GM12864 (cell line): ENCODE measurements around the gene AKT3.
"Not testable (repeated sequence)": the region's sequence is repeated elsewhere in the genome, so short reads cannot be mapped to it uniquely, and the experiment has no call there.

Experiments
- DNase-seq: peaks from one replicate; pipeline ENCODE4 v3.0.0-alpha.2; 2011; ENCODE audit warnings: low read depth
- H3K4me3 ChIP-seq: 2 replicates; pipeline ENCODE4 v1.5.1; 2011; ENCODE audit warnings: mild to moderate bottlenecking, low read depth, low read length, control low read depth
- TF ChIP-seq, protein P1 (sequence below): IDR thresholded peaks from 2 replicates; pipeline ENCODE4 v1.5.1; 2011; ENCODE audit warnings: low read depth, mild to moderate bottlenecking, moderate library complexity, low read length, control low read depth, inconsistent platforms; ENCODE audit errors: missing control alignments

The AKT3 gene

GRCh38 chr1:243594455-243594854 lies 255.6 kb downstream of the AKT3 start:
- no peak for DNase-seq
- no peak overlapping the region for H3K4me3 ChIP-seq
- TF ChIP-seq, protein P1, sequence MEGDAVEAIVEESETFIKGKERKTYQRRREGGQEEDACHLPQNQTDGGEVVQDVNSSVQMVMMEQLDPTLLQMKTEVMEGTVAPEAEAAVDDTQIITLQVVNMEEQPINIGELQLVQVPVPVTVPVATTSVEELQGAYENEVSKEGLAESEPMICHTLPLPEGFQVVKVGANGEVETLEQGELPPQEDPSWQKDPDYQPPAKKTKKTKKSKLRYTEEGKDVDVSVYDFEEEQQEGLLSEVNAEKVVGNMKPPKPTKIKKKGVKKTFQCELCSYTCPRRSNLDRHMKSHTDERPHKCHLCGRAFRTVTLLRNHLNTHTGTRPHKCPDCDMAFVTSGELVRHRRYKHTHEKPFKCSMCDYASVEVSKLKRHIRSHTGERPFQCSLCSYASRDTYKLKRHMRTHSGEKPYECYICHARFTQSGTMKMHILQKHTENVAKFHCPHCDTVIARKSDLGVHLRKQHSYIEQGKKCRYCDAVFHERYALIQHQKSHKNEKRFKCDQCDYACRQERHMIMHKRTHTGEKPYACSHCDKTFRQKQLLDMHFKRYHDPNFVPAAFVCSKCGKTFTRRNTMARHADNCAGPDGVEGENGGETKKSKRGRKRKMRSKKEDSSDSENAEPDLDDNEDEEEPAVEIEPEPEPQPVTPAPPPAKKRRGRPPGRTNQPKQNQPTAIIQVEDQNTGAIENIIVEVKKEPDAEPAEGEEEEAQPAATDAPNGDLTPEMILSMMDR: no peak

GRCh38 chr1:243589286-243589685 lies 260.8 kb downstream of the AKT3 start:
- DNase-seq: peak; percentile 46
- H3K4me3 ChIP-seq: not testable (repeated sequence)

DNA sequence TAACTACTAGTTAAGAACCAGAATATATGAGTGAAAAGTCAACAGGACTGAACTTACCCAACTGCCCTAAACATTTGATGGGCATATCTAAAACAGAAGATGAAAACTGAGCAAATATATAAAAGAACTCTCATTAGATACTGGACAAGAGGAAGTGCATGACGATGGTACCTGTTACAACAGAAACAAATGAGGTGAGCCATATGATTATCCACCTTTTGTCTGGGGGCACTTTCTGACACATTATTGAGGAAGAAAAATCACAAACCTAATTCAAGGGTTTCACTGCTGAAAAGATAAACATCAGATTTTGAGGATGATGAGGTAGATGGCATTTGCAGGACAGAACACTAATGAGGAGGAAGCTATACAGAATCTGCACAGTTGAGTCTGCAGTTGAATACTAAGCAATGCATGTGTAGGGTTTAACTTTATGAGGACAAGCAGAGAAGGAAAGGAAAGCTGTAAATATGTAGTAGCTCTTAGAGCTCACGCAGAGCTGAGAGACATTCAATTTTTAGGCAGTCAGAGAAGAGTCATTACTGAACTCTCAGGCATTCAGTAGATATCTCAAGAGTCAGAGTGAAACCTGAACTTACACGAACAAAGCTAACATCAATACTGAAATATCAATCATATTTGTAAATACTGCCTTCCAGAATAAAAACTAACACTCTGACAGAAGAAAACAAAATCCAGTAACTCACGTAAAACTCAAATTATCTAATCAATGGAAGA lies 262.1 kb downstream of the AKT3 start:
- peak; percentile 78 for DNase-seq
- TF ChIP-seq, protein P1: no peak
- no peak overlapping the region for H3K4me3 ChIP-seq

GRCh38 chr1:243587285-243587684 lies 262.8 kb downstream of the AKT3 start:
- DNase-seq: no peak
- H3K4me3 ChIP-seq: no peak overlapping the region
- TF ChIP-seq, protein P1: no peak

GRCh38 chr1:243585982-243586381 lies 264.1 kb downstream of the AKT3 start:
- DNase-seq: no peak

GRCh38 chr1:243582326-243582725 lies 267.7 kb downstream of the AKT3 start:
- TF ChIP-seq, protein P1: no peak
- no peak overlapping the region for H3K4me3 ChIP-seq
- no peak for DNase-seq

More at GRCh38 chr1:243585982-243586381, 264.1 kb downstream of the AKT3 start:
- TF ChIP-seq, protein P1: no peak
- no peak overlapping the region for H3K4me3 ChIP-seq

GRCh38 chr1:243580984-243581383 lies 269.1 kb downstream of the AKT3 start:
- no peak overlapping the region for H3K4me3 ChIP-seq
- DNase-seq: no peak
- TF ChIP-seq, protein P1: no peak
